ENCODE results near the gene CAMTA2. TPM values are rescaled to one million over a fixed set of nuclear protein-coding genes. Genes with fewer than 3 reads are reported as not detected.

CAMTA2 gene
- total and polyA plus RNA-seq, 2 donors (not counting 1 experiment from before 2014, with no cell fraction given): 12.4 to 18.3 TPM

- TF ChIP-seq CTCF (conservative IDR thresholded peaks at IDR 0.05 in 1 of 2, IDR thresholded peaks at IDR 0.05 in 1 of 2; ENCODE audit: low read depth in 1 of 2, low read length in 2 of 2) (no peak), EZH2 (IDR thresholded peaks at IDR 0.05; ENCODE audit: low read length, missing control alignments) (no peak)
- peak overlapping the region; percentile 0 to 97 (median 26) for H3K4me3 ChIP-seq (replicated peaks in 1 of 4; ENCODE audit: control extremely low read depth in 1 of 4, insufficient read depth in 1 of 4, low read depth in 3 of 4, low read length in 4 of 4)
- H3K4me2 ChIP-seq (ENCODE audit: extremely low read depth, insufficient read depth, low read length): peak overlapping the region; percentile 63
- no peak for DNase-seq (ENCODE audit: low read depth in 2 of 2)
- no peak overlapping the region for H3K9ac ChIP-seq (ENCODE audit: insufficient read depth, low read length)
- peaks cover 2% of the 10 kb centered on the region for H4K20me1 ChIP-seq (ENCODE audit: control insufficient read depth, extremely low read depth, insufficient read depth, low read length)
- peaks cover 24% of the 10 kb centered on the region for H3K4me1 ChIP-seq (ENCODE audit: control insufficient read depth, extremely low read depth, insufficient read depth, low read length)
- H3K36me3 ChIP-seq (ENCODE audit: control insufficient read depth, insufficient read depth, low read length): peaks cover 27% of the 10 kb centered on the region
- H3K27me3 ChIP-seq (ENCODE audit: control insufficient read depth, insufficient read depth, low read length): no peaks in the 10 kb centered on the region
- peaks cover 77% of the 10 kb centered on the region for H3K79me2 ChIP-seq (ENCODE audit: control insufficient read depth, insufficient read depth, low read length)
- H2AFZ ChIP-seq (ENCODE audit: low read length): no peak overlapping the region
- peak overlapping the region; percentile 74 for H3K27ac ChIP-seq (ENCODE audit: insufficient read depth, low read length)
- H3K9me3 ChIP-seq (ENCODE audit: control insufficient read depth, insufficient read depth, low read depth, low read length): no peaks in the 10 kb centered on the region
Observed at GRCh38 chr17:4944554-4945175, 42.8 kb downstream of the CAMTA2 start.

- Histone ChIP-seq H3K9ac (ENCODE audit: insufficient read depth, low read length) (no peak overlapping the region), H3K4me1 (ENCODE audit: control insufficient read depth, extremely low read depth, insufficient read depth, low read length) (peaks cover 25% of the 10 kb centered on the region), H2AFZ (ENCODE audit: low read length) (no peak overlapping the region), H3K9me3 (ENCODE audit: control insufficient read depth, insufficient read depth, low read depth, low read length) (no peaks in the 10 kb centered on the region), H4K20me1 (ENCODE audit: control insufficient read depth, extremely low read depth, insufficient read depth, low read length) (peaks cover 2% of the 10 kb centered on the region), H3K36me3 (ENCODE audit: control insufficient read depth, insufficient read depth, low read length) (peaks cover 27% of the 10 kb centered on the region), H3K4me2 (ENCODE audit: extremely low read depth, insufficient read depth, low read length) (no peak overlapping the region), H3K27me3 (ENCODE audit: control insufficient read depth, insufficient read depth, low read length) (no peaks in the 10 kb centered on the region), H3K79me2 (ENCODE audit: control insufficient read depth, insufficient read depth, low read length) (peaks cover 81% of the 10 kb centered on the region), H3K27ac (ENCODE audit: insufficient read depth, low read length) (peak overlapping the region; percentile 74), H3K4me3 (replicated peaks in 1 of 4; ENCODE audit: control extremely low read depth in 1 of 4, insufficient read depth in 1 of 4, low read depth in 3 of 4, low read length in 4 of 4) (no peak overlapping the region)
- DNase-seq (ENCODE audit: low read depth in 2 of 2): no peak
- no peak for TF ChIP-seq CTCF (conservative IDR thresholded peaks at IDR 0.05 in 1 of 2, IDR thresholded peaks at IDR 0.05 in 1 of 2; ENCODE audit: low read depth in 1 of 2, low read length in 2 of 2)
- TF ChIP-seq EZH2 (IDR thresholded peaks at IDR 0.05; ENCODE audit: low read length, missing control alignments): no peak
Observed at GRCh38 chr17:4944163-4944553, 43.3 kb downstream of the CAMTA2 start.

GRCh38 chr17:4942760-4943508 is 44.5 kb downstream of the CAMTA2 start:
- Histone ChIP-seq H3K36me3 (ENCODE audit: control insufficient read depth, insufficient read depth, low read length) (peaks cover 29% of the 10 kb centered on the region), H4K20me1 (ENCODE audit: control insufficient read depth, extremely low read depth, insufficient read depth, low read length) (peaks cover 2% of the 10 kb centered on the region), H3K79me2 (ENCODE audit: control insufficient read depth, insufficient read depth, low read length) (peaks cover 89% of the 10 kb centered on the region), H3K27me3 (ENCODE audit: control insufficient read depth, insufficient read depth, low read length) (no peaks in the 10 kb centered on the region), H2AFZ (ENCODE audit: low read length) (no peak overlapping the region), H3K4me1 (ENCODE audit: control insufficient read depth, extremely low read depth, insufficient read depth, low read length) (peaks cover 30% of the 10 kb centered on the region), H3K4me3 (replicated peaks in 1 of 4; ENCODE audit: control extremely low read depth in 1 of 4, insufficient read depth in 1 of 4, low read depth in 3 of 4, low read length in 4 of 4) (no peak overlapping the region), H3K4me2 (ENCODE audit: extremely low read depth, insufficient read depth, low read length) (no peak overlapping the region), H3K9ac (ENCODE audit: insufficient read depth, low read length) (no peak overlapping the region), H3K9me3 (ENCODE audit: control insufficient read depth, insufficient read depth, low read depth, low read length) (no peaks in the 10 kb centered on the region), H3K27ac (ENCODE audit: insufficient read depth, low read length) (no peak overlapping the region)
- no peak for TF ChIP-seq CTCF (conservative IDR thresholded peaks at IDR 0.05 in 1 of 2, IDR thresholded peaks at IDR 0.05 in 1 of 2; ENCODE audit: low read depth in 1 of 2, low read length in 2 of 2)
- TF ChIP-seq EZH2 (IDR thresholded peaks at IDR 0.05; ENCODE audit: low read length, missing control alignments): no peak
- DNase-seq (ENCODE audit: low read depth in 2 of 2): no peak

All from fibroblast of lung (primary cell).